HG03280 (cell line): Measurements from ENCODE around the gene PHAF1.
A peak's percentile ranks its signal among the peaks of the same experiment; 100 is the strongest.

ENCODE experiments used
- ATAC-seq: cut with Tn5 transposase; IDR thresholded peaks from one replicate; pipeline ENCODE4 v1.9.1; 2021; ENCODE audit warnings: mild to moderate bottlenecking, moderate library complexity; ENCODE audit not compliant: unreplicated experiment

The PHAF1 gene

GRCh38 chr16:67177743-67178699, 68.3 kb downstream of the PHAF1 start:
- ATAC-seq = no peak

- ATAC-seq = no peak
Observed at GRCh38 chr16:67179421-67180080, 69.8 kb downstream of the PHAF1 start.

- ATAC-seq = no peak
Observed at GRCh38 chr16:67180166-67180565, 70.4 kb downstream of the PHAF1 start.

GRCh38 chr16:67181346-67181745, 71.6 kb downstream of the PHAF1 start:
- ATAC-seq = no peak

GRCh38 chr16:67182288-67182687, 72.5 kb downstream of the PHAF1 start:
- ATAC-seq = no peak

- no peak for ATAC-seq
Observed at GRCh38 chr16:67183284-67183626, 73.5 kb downstream of the PHAF1 start.

GRCh38 chr16:67183627-67184452, 74.1 kb downstream of the PHAF1 start, which contains the start of gene MATCAP1:
Gene MATCAP1 (minus strand): TSS chr16:67183963. CDS start chr16:67180610, 3,353 bp downstream.
- ATAC-seq = peak; percentile 92

- ATAC-seq = peak; percentile 2
Observed at GRCh38 chr16:67184453-67184994, 74.8 kb downstream of the PHAF1 start.

GRCh38 chr16:67184995-67185650, 75.4 kb downstream of the PHAF1 start:
- ATAC-seq = no peak

GRCh38 chr16:67185651-67186134, 76.0 kb downstream of the PHAF1 start:
- ATAC-seq = no peak

GRCh38 chr16:67186550-67186950, 76.8 kb downstream of the PHAF1 start:
- ATAC-seq = no peak

GRCh38 chr16:67187175-67187890, 77.6 kb downstream of the PHAF1 start:
- ATAC-seq = no peak

GRCh38 chr16:67188323-67188722, 78.6 kb downstream of the PHAF1 start:
- no peak for ATAC-seq

GRCh38 chr16:67188798-67189197, 79.1 kb downstream of the PHAF1 start:
- ATAC-seq = no peak

- no peak for ATAC-seq
Observed at GRCh38 chr16:67190041-67190440, 80.3 kb downstream of the PHAF1 start, which contains the start of gene EXOC3L1. Gene EXOC3L1 (minus strand): TSS chr16:67190136. CDS start chr16:67189676, 460 bp downstream.

- no peak for ATAC-seq
Observed at GRCh38 chr16:67190448-67191399, 81.0 kb downstream of the PHAF1 start.

GRCh38 chr16:67191411-67191994, 81.8 kb downstream of the PHAF1 start:
- ATAC-seq = no peak
